GM23248 (cell line): ENCODE data around the gene DRD4. TPM values are rescaled to one million over a fixed set of nuclear protein-coding genes. Genes with fewer than 3 reads are reported as not detected.

Experiments
- DNase-seq: peaks from one replicate; pipeline ENCODE4 v3.0.0-alpha.2; 2015
- H2AFZ ChIP-seq: fragments of 200-600 bp; sonication (generic); 2 replicates; pipeline ENCODE4 v1.6.1; 2016; ENCODE audit warnings: antibody characterized with exemption
- H3F3A ChIP-seq: fragments of 200-600 bp; sonication (generic); 2 replicates; pipeline ENCODE4 v1.6.1; 2016; ENCODE audit warnings: mild to moderate bottlenecking, antibody characterized with exemption, mixed run types; ENCODE audit not compliant: insufficient read depth
- H3K27ac ChIP-seq: fragments of 200-600 bp; sonication (generic); 2 replicates; pipeline ENCODE4 v1.5.1; 2016; ENCODE audit warnings: mild to moderate bottlenecking
- H3K27me3 ChIP-seq: fragments of 200-600 bp; sonication (generic); replicated peaks from 2 replicates; pipeline ENCODE4 v1.6.1; 2016; ENCODE audit warnings: mild to moderate bottlenecking; ENCODE audit not compliant: insufficient read depth
- H3K36me3 ChIP-seq: fragments of 200-600 bp; sonication (generic); 2 replicates; pipeline ENCODE4 v1.6.1; 2016; ENCODE audit warnings: low read depth, mild to moderate bottlenecking
- H3K4me1 ChIP-seq: fragments of 200-600 bp; sonication (generic); 2 replicates; pipeline ENCODE4 v1.6.1; 2016; ENCODE audit warnings: mild to moderate bottlenecking; ENCODE audit not compliant: insufficient read depth
- H3K4me2 ChIP-seq: fragments of 200-600 bp; sonication (generic); one replicate; pipeline ENCODE4 v1.6.1; 2016; ENCODE audit warnings: mild to moderate bottlenecking; ENCODE audit not compliant: unreplicated experiment
- H3K4me3 ChIP-seq: fragments of 200-600 bp; sonication (generic); 2 replicates; pipeline ENCODE4 v1.5.1; 2016; ENCODE audit warnings: mild to moderate bottlenecking
- H3K79me2 ChIP-seq: fragments of 200-600 bp; sonication (generic); 2 replicates; pipeline ENCODE4 v1.6.1; 2016; ENCODE audit warnings: mild to moderate bottlenecking; ENCODE audit not compliant: insufficient read depth
- H3K9ac ChIP-seq: fragments of 200-600 bp; sonication (generic); 2 replicates; pipeline ENCODE4 v1.6.1; 2016; ENCODE audit warnings: mild to moderate bottlenecking
- H3K9me2 ChIP-seq: fragments of 200-600 bp; sonication (generic); 2 replicates; pipeline ENCODE4 v1.6.1; 2016; ENCODE audit warnings: mixed run types, mild to moderate bottlenecking, moderate library complexity; ENCODE audit not compliant: insufficient read depth
- H3K9me3 ChIP-seq: fragments of 200-600 bp; sonication (generic); one replicate; pipeline ENCODE4 v1.6.1; 2017; ENCODE audit warnings: low read depth
- H4K20me1 ChIP-seq: fragments of 200-600 bp; sonication (generic); 2 replicates; pipeline ENCODE4 v1.6.0; 2016; ENCODE audit not compliant: insufficient read depth
- EZH2 ChIP-seq: fragments of 200-600 bp; sonication (generic); IDR thresholded peaks from 2 replicates; pipeline ENCODE4 v1.6.1; 2018; ENCODE audit warnings: antibody characterized with exemption, mild to moderate bottlenecking; ENCODE audit not compliant: insufficient read depth, poor library complexity, severe bottlenecking
- EZH2phosphoT487 ChIP-seq: fragments of 200-600 bp; sonication (generic); IDR thresholded peaks from 2 replicates; pipeline ENCODE4 v1.6.1; 2018; ENCODE audit warnings: antibody characterized with exemption, moderate library complexity, mild to moderate bottlenecking, low read depth; ENCODE audit not compliant: insufficient read depth
- WGBS, 2 experiments: methylation state at CpG; one replicate each; pipeline ENCODE4 v1.1.6; 2015 to 2017; ENCODE audit warnings: low lambda C conversion rate in 2 of 2, low coverage in 1 of 2; ENCODE audit errors: missing lambda C conversion rate in 2 of 2; 5-methylcytosine and 5-hydroxymethylcytosine counted together
- in situ Hi-C: fragments of 300-500 bp; cut with MboI; formaldehyde crosslinking; loops from 2 replicates; pipeline ENCODE4 v1.15.0; 2020
- polyA plus RNA-seq: library from polyadenylated mRNA; unstranded; fragments of >200 nt; fragmentation: Nextera tagmentation; extraction: Ambion mirVana; gene quantifications from 2 replicates; pipeline ENCODE4 v1.2.1, GENCODE V29; 2016
- total RNA-seq: library from RNA; depleted of rRNA; stranded (reverse); fragments of >200 nt; shearing (Covaris generic); gene quantifications from 2 replicates; pipeline ENCODE4 v1.2.3, GENCODE V29; 2014

The DRD4 gene
- total and polyA plus RNA-seq, 2 experiments from 2014 or later = not detected

- H3F3A ChIP-seq = peaks cover 4% of the 10 kb centered on the region
- no peak overlapping the region for H3K27ac ChIP-seq
- no peak for TF ChIP-seq EZH2
- TF ChIP-seq EZH2phosphoT487 = no peak
- H3K4me1 ChIP-seq = peaks cover 8% of the 10 kb centered on the region
- no peak overlapping the region for H3K9ac ChIP-seq
- no peak overlapping the region for H2AFZ ChIP-seq
- H3K27me3 ChIP-seq = no peaks in the 10 kb centered on the region
- in situ Hi-C loops = no loop called here
- WGBS, 2 experiments = 92 to 93% methylated on average over 19 of the region's 19 CpGs
- peaks cover 17% of the 10 kb centered on the region for H3K79me2 ChIP-seq
- DNase-seq = no peak
- no peak overlapping the region for H3K4me3 ChIP-seq
- H3K9me3 ChIP-seq = no peaks in the 10 kb centered on the region
- no peaks in the 10 kb centered on the region for H4K20me1 ChIP-seq
- no peak overlapping the region for H3K4me2 ChIP-seq
- H3K36me3 ChIP-seq = no peaks in the 10 kb centered on the region
- no peaks in the 10 kb centered on the region for H3K9me2 ChIP-seq
Measured at GRCh38 chr11:660681-661444, 23.8 kb downstream of the DRD4 start.

DNA sequence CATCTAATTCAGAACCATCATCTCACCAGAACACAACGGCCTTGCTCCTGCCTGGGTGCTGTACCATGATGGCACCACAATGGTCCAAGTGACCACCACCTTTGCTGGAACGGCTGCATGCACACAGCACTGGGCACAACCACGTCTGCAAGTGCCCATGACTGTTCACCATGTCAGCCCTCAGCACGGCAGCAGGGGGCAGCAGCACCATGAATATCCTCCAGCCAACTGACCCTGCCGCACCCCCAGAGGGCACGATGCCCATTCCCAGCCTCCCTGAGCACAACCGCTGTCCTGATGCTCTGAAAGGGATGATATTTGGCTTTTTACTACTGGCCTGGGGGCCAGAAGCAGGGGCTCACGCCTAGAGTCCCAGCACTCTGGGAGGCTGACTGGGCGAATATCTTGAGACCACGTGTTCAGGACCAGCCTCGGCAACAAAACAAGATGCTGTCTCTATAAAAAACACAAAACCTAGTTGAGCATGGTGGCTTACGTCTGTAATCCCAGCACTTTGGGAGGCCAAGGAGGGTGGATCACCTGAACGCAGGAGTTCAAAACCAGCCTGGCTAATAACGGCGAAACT lies 25.7 kb downstream of the DRD4 start:
- H3K36me3 ChIP-seq = no peaks in the 10 kb centered on the region
- no peak overlapping the region for H3K9ac ChIP-seq
- no peak overlapping the region for H3K4me3 ChIP-seq
- no peak overlapping the region for H3K4me2 ChIP-seq
- in situ Hi-C loops = no loop called here
- no peak for TF ChIP-seq EZH2phosphoT487
- TF ChIP-seq EZH2 = no peak
- peaks cover 10% of the 10 kb centered on the region for H3F3A ChIP-seq
- H2AFZ ChIP-seq = no peak overlapping the region
- no peaks in the 10 kb centered on the region for H3K27me3 ChIP-seq
- peaks cover 14% of the 10 kb centered on the region for H3K4me1 ChIP-seq
- H3K27ac ChIP-seq = no peak overlapping the region
- H3K9me2 ChIP-seq = no peaks in the 10 kb centered on the region
- peaks cover 17% of the 10 kb centered on the region for H3K79me2 ChIP-seq
- DNase-seq = peak; percentile 77
- 47 to 52% methylated on average over 15 of the region's 15 CpGs for WGBS, 2 experiments
- no peaks in the 10 kb centered on the region for H4K20me1 ChIP-seq
- H3K9me3 ChIP-seq = no peaks in the 10 kb centered on the region

DNA sequence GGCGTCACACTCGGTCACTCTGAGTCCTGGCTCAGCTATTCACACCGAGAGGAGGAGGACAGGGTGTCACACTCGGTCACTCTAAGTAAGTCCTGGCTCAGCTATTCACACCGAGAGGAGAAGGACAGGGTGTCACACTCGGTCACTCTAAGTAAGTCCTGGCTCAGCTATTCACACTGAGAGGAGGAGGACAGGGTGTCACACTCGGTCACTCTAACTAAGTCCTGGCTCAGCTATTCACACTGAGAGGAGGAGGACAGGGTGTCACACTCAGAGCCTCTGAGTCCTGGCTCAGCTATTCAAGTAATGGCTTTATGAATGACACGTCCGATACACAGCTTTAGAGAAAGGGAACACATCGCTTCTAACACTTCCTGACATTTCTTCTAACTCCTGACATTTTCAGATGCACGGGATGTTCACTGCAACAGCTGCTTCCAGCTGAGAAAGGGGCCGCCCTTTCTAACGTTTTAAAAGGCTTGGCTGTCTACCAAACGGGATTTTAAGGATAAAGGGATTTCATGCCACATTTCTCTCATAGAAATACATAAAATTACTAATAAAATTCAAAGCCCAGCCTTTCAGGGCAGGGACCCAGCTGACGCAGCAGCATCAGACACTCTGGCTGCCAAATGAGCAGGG lies 28.1 kb downstream of the DRD4 start:
- no peaks in the 10 kb centered on the region for H4K20me1 ChIP-seq
- DNase-seq = peak; percentile 51
- H3K36me3 ChIP-seq = no peaks in the 10 kb centered on the region
- H3K79me2 ChIP-seq = peaks cover 17% of the 10 kb centered on the region
- no peaks in the 10 kb centered on the region for H3K9me2 ChIP-seq
- H3K9me3 ChIP-seq = no peaks in the 10 kb centered on the region
- peak overlapping the region; percentile 64 for H3K9ac ChIP-seq
- H3K27ac ChIP-seq = peak overlapping the region; percentile 74
- peak overlapping the region; percentile 29; the same call in 1 of the 2 replicates for H3K4me3 ChIP-seq
- no peaks in the 10 kb centered on the region for H3K27me3 ChIP-seq
- WGBS, 2 experiments = 47 to 50% methylated on average over 9 to 15 of the region's 15 CpGs
- in situ Hi-C loops = no loop called here
- H3K4me1 ChIP-seq = peaks cover 14% of the 10 kb centered on the region
- peak overlapping the region; percentile 45; the same call in 1 of the 2 replicates for H2AFZ ChIP-seq
- TF ChIP-seq EZH2phosphoT487 (no peak), EZH2 (no peak)
- H3F3A ChIP-seq = peaks cover 10% of the 10 kb centered on the region
- H3K4me2 ChIP-seq = peak overlapping the region; percentile 41

GRCh38 chr11:665704-666281 lies 28.7 kb downstream of the DRD4 start:
- no peaks in the 10 kb centered on the region for H3K36me3 ChIP-seq
- H3K4me1 ChIP-seq = peaks cover 14% of the 10 kb centered on the region
- peak overlapping the region; percentile 41 for H3K4me2 ChIP-seq
- no peaks in the 10 kb centered on the region for H3K9me2 ChIP-seq
- TF ChIP-seq EZH2 (no peak), EZH2phosphoT487 (no peak)
- H3K79me2 ChIP-seq = peaks cover 17% of the 10 kb centered on the region
- H3F3A ChIP-seq = peaks cover 10% of the 10 kb centered on the region
- H2AFZ ChIP-seq = peak overlapping the region; percentile 45
- peak; percentile 91 for DNase-seq
- H3K4me3 ChIP-seq = peak overlapping the region; percentile 29; the same call in 1 of the 2 replicates
- in situ Hi-C loops = no loop called here
- peak overlapping the region; percentile 74 for H3K27ac ChIP-seq
- no peaks in the 10 kb centered on the region for H4K20me1 ChIP-seq
- no peaks in the 10 kb centered on the region for H3K9me3 ChIP-seq
- H3K27me3 ChIP-seq = no peaks in the 10 kb centered on the region
- H3K9ac ChIP-seq = peak overlapping the region; percentile 64
- 18% methylated on average over 11 of the region's 11 CpGs for WGBS, 2 experiments
